Heart left ventricle (tissue), 13 donors: ENCODE data around the gene FKBP1A.

Source experiments
- POLR2A ChIP-seq, 2 donors: fragments of 450-650 bp; IDR thresholded peaks; one replicate each; pipeline ENCODE4 v1.6.1; 2017; ENCODE audit warnings: antibody characterized with exemption in 2 of 2, mild to moderate bottlenecking in 2 of 2, moderate library complexity in 2 of 2
- TF ChIP-seq, protein P1 (sequence below), 12 donors: fragments of 200-600 bp; sonication (generic) in 4 of 12; IDR thresholded peaks; one replicate each; pipeline versions ENCODE4 v1.5.0 to v1.8.0; 2018 to 2022; ENCODE audit warnings: antibody characterized with exemption in 12 of 12, mild to moderate bottlenecking in 5 of 12
- donor health status: ischemic (EF 13 %, LVEDD 7.1; RV severe dilation, severe dysfunction).
- donor health status: DM: no; HTN: yes; CAD: no.
- donor health status: DM: no; HTN: no; CAD: no.
- donor health status: ischemic (EF 25% LVEDD 6.9; RV normal size, moderate dysfunction).
- donor health status: ischemic (EF 25% LVEDD 5.7; RV mildly dilated, moderate dysfunction).
- donor health status: ischemic (EF 35%, LVEDD 5.7; RV mildly dilated, moderate dysfunction).
- donor health status: nonischemic (EF 11% LVEDD 7.7; RV severe dilation, severe dysfunction).
- donor health status: DM: yes; HTN: yes; CAD: no.
- donor health status: PGD.
- donor health status: ischemic (EF 29% LVEDD 5.4; RV normal size, mild dysfunction).
- donor health status: nonischemic (EF 23%, LVEDD 6.1; RV moderate dilation, normal function).

DNA sequence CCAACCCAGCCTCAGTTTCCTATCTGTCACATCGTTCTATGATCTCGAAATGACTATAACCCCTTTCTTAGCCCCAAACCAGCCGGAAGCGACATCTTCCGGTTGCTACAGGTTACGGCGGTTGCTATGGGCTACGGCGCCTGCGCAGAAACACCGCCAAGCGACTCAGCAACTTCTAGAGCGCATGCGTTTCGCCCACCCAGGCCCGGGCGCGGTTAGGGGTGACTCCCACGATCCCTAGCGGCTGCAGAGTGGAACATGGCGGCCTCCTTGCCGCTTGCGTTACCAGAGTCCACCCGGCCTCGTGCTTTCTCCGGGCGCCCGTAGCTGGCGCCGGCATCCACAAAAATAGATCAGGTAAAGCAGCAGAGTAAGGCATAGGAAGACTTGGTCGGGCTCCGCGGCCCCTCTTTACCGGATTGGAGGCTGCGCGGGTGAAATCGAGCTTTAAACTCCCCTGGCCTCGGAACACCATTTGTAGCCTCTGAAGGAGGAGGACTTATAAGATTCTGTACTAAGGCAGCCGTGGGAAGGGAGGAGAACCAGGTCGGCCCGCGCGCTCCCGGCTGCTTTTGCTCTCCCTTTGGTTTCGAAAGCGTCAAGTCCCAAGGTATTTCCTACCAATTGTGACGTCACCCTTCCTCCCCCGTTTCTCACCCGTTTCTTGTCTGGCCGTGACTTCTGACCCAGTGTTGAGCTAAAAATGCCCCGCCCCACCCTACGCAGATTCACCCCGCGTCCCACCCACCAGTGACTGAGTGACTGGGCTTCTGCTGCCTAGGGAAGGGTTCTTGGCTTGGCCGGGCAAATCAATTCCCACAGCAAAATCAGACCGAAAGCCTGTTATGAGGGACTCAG is 67.5 kb downstream of the FKBP1A start:
- TF ChIP-seq POLR2A (IDR thresholded peaks at IDR 0.05) = peak; percentile 78 to 79
- TF ChIP-seq, protein P1, sequence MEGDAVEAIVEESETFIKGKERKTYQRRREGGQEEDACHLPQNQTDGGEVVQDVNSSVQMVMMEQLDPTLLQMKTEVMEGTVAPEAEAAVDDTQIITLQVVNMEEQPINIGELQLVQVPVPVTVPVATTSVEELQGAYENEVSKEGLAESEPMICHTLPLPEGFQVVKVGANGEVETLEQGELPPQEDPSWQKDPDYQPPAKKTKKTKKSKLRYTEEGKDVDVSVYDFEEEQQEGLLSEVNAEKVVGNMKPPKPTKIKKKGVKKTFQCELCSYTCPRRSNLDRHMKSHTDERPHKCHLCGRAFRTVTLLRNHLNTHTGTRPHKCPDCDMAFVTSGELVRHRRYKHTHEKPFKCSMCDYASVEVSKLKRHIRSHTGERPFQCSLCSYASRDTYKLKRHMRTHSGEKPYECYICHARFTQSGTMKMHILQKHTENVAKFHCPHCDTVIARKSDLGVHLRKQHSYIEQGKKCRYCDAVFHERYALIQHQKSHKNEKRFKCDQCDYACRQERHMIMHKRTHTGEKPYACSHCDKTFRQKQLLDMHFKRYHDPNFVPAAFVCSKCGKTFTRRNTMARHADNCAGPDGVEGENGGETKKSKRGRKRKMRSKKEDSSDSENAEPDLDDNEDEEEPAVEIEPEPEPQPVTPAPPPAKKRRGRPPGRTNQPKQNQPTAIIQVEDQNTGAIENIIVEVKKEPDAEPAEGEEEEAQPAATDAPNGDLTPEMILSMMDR (IDR thresholded peaks at IDR 0.05) = peak in 9 of 12 donors; percentile 10 to 50 (median 29)
